Progenitor cell of endocrine pancreas (in vitro differentiated cells): ENCODE measurements around the gene OSBP. TPM values are rescaled to one million over a fixed set of nuclear protein-coding genes. Genes with fewer than 3 reads are reported as not detected.
A peak's percentile ranks its signal among the peaks of the same experiment; 100 is the strongest.

Experiments used
- DNase-seq: peaks from one replicate; pipeline ENCODE4 v3.0.0; 2021; ENCODE audit warnings: low spot score; ENCODE audit not compliant: unreplicated experiment
- H3K27ac Mint-ChIP-seq: 2 replicates; pipeline ENCODE4 v1.8.0; 2021; ENCODE audit warnings: mild to moderate bottlenecking, moderate library complexity, mixed read lengths
- H3K27me3 Mint-ChIP-seq: 2 replicates; pipeline ENCODE4 v1.8.0; 2021; ENCODE audit warnings: mixed read lengths
- H3K36me3 Mint-ChIP-seq: 2 replicates; pipeline ENCODE4 v1.8.0; 2022; ENCODE audit warnings: mixed read lengths; ENCODE audit not compliant: insufficient read depth
- H3K4me1 Mint-ChIP-seq: 2 replicates; pipeline ENCODE4 v1.8.0; 2021; ENCODE audit warnings: low read depth, mixed read lengths
- H3K4me3 Mint-ChIP-seq: 2 replicates; pipeline ENCODE4 v1.8.0; 2021; ENCODE audit warnings: low read depth, mild to moderate bottlenecking, moderate library complexity, mixed read lengths
- H3K9me3 Mint-ChIP-seq: 2 replicates; pipeline ENCODE4 v1.8.0; 2021; ENCODE audit warnings: low read depth, mixed read lengths
- CTCF ChIP-seq: fragments of 200-600 bp; sonication (generic); IDR thresholded peaks from one replicate; pipeline ENCODE4 v1.5.0; 2021; ENCODE audit warnings: antibody characterized with exemption, mild to moderate bottlenecking; ENCODE audit not compliant: unreplicated experiment
- long read RNA-seq: library from polyadenylated mRNA; unstranded; transcript quantifications from one replicate; pipeline ENCODE4 v2.0.0, GENCODE V29; 2020
- total RNA-seq: library from RNA; stranded (reverse); gene quantifications from 2 replicates; pipeline ENCODE4 v1.2.1, GENCODE V29; 2021

Gene OSBP
- 42.7 and 46.1 TPM in 2 replicates for total RNA-seq
- long read RNA-seq, full-length matches to known transcripts, result 1 of 33 reads
- long read RNA-seq, partial matches to known transcripts, result 17 of 33 reads
- long read RNA-seq, other reads (novel, unspliced or antisense), result 15 of 33 reads

- Mint-ChIP-seq H3K4me3 (peak within 1 kb of the TSS; percentile 96), H3K27ac (peak within 1 kb of the TSS; percentile 99), H3K36me3 (peaks cover 2% of the 10 kb centered on the region), H3K27me3 (no peaks in the 10 kb centered on the region), H3K4me1 (peaks cover 32% of the 10 kb centered on the region), H3K9me3 (no peaks in the 10 kb centered on the region)
- no peak for TF ChIP-seq CTCF
- DNase-seq, result peak; percentile 95
These were observed at the start of gene OSBP for GRCh38 chr11:59615637-59616395. Gene OSBP (minus strand): TSS chr11:59615774. CDS start chr11:59615664, 110 bp downstream.

GRCh38 chr11:59660621-59661020 lies 45.0 kb upstream of the OSBP start:
- Mint-ChIP-seq H3K27me3 (no peaks in the 10 kb centered on the region), H3K4me1 (no peaks in the 10 kb centered on the region), H3K27ac (no peak overlapping the region), H3K9me3 (no peaks in the 10 kb centered on the region), H3K4me3 (no peak overlapping the region), H3K36me3 (peaks cover 18% of the 10 kb centered on the region)
- TF ChIP-seq CTCF, result no peak
- DNase-seq, result no peak

- no peak for TF ChIP-seq CTCF
- H3K27ac Mint-ChIP-seq, result no peak overlapping the region
- DNase-seq, result no peak
- no peaks in the 10 kb centered on the region for H3K27me3 Mint-ChIP-seq
- no peak overlapping the region for H3K4me3 Mint-ChIP-seq
- no peaks in the 10 kb centered on the region for H3K9me3 Mint-ChIP-seq
- H3K4me1 Mint-ChIP-seq, result no peaks in the 10 kb centered on the region
- peaks cover 19% of the 10 kb centered on the region for H3K36me3 Mint-ChIP-seq
These were observed 44.4 kb upstream of the OSBP start for GRCh38 chr11:59659981-59660380.

GRCh38 chr11:59658036-59658435 lies 42.5 kb upstream of the OSBP start:
- Mint-ChIP-seq H3K9me3 (no peaks in the 10 kb centered on the region), H3K36me3 (peaks cover 23% of the 10 kb centered on the region), H3K4me1 (no peaks in the 10 kb centered on the region), H3K4me3 (no peak overlapping the region), H3K27ac (no peak overlapping the region), H3K27me3 (no peaks in the 10 kb centered on the region)
- DNase-seq, result no peak
- no peak for TF ChIP-seq CTCF

- H3K4me1 Mint-ChIP-seq, result no peaks in the 10 kb centered on the region
- no peak overlapping the region for H3K4me3 Mint-ChIP-seq
- DNase-seq, result no peak
- no peak overlapping the region for H3K27ac Mint-ChIP-seq
- TF ChIP-seq CTCF, result no peak
- H3K27me3 Mint-ChIP-seq, result no peaks in the 10 kb centered on the region
- no peaks in the 10 kb centered on the region for H3K9me3 Mint-ChIP-seq
- H3K36me3 Mint-ChIP-seq, result peaks cover 37% of the 10 kb centered on the region
These were observed 39.3 kb upstream of the OSBP start for GRCh38 chr11:59654893-59655292.
